RWPE2 (cell line): Measurements from ENCODE around the gene SLIT3.

Experiments
- ATAC-seq: fragments of 200-7000 bp; cut with Tn5 transposase; 3 replicates; pipeline ENCODE4 v1.9.1; 2021; ENCODE audit warnings: low read depth
- DNase-seq: peaks from one replicate; pipeline ENCODE4 v3.0.0-alpha.2; 2020; ENCODE audit warnings: low spot score
- H3K27ac ChIP-seq: fragments of 450-650 bp; 2 replicates; pipeline ENCODE4 v1.5.1; 2017; ENCODE audit warnings: mild to moderate bottlenecking; ENCODE audit not compliant: poor library complexity, severe bottlenecking
- H3K27me3 ChIP-seq: fragments of 250-450 bp; sonication (Bioruptor Pico); 2 replicates; pipeline ENCODE4 v1.5.1; 2021; ENCODE audit warnings: mild to moderate bottlenecking, moderate library complexity; ENCODE audit not compliant: insufficient read depth, poor library complexity, severe bottlenecking
- H3K36me3 ChIP-seq: fragments of 250-450 bp; sonication (Bioruptor Pico); 2 replicates; pipeline ENCODE4 v1.5.1; 2020; ENCODE audit warnings: low read depth, mild to moderate bottlenecking, moderate library complexity
- H3K4me1 ChIP-seq: fragments of 250-450 bp; sonication (Bioruptor Pico); 2 replicates; pipeline ENCODE4 v1.5.1; 2021; ENCODE audit warnings: mild to moderate bottlenecking, moderate library complexity; ENCODE audit not compliant: insufficient read depth, poor library complexity, severe bottlenecking
- H3K4me3 ChIP-seq: fragments of 250-450 bp; sonication (Bioruptor Pico); 2 replicates; pipeline ENCODE4 v1.5.1; 2021; ENCODE audit warnings: mild to moderate bottlenecking, moderate library complexity; ENCODE audit not compliant: severe bottlenecking
- H3K9me3 ChIP-seq: fragments of 250-450 bp; sonication (Bioruptor Pico); 2 replicates; pipeline ENCODE4 v1.5.1; 2021; ENCODE audit warnings: mild to moderate bottlenecking, moderate library complexity; ENCODE audit not compliant: severe bottlenecking
- TF ChIP-seq, protein P1 (sequence below): fragments of 450-650 bp; IDR thresholded peaks from one replicate; pipeline ENCODE4 v1.5.1; 2017; ENCODE audit warnings: mild to moderate bottlenecking, moderate library complexity; ENCODE audit not compliant: poor library complexity, severe bottlenecking

SLIT3 gene

DNA sequence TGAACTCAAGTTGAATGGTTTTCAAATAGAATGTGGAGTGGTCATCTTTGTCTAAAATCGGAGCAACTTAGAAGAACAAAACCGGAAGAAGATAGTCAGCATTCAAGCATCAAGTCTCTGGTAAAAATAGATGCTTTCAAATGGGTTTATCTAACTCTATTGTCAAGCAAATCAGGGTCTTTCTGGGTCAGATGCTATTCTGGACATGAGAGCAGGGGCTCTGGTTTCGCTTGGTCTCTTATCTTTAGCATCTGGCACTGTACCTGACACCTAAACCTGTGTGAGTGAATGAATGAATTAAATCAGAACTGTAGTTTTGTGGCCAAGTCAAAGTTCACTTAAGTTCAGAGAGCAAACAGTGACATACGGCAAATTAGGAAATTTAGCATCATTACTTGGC lies 173.5 kb downstream of the SLIT3 start:
- H3K27me3 ChIP-seq = no peaks in the 10 kb centered on the region
- H3K36me3 ChIP-seq = no peaks in the 10 kb centered on the region
- TF ChIP-seq, protein P1, sequence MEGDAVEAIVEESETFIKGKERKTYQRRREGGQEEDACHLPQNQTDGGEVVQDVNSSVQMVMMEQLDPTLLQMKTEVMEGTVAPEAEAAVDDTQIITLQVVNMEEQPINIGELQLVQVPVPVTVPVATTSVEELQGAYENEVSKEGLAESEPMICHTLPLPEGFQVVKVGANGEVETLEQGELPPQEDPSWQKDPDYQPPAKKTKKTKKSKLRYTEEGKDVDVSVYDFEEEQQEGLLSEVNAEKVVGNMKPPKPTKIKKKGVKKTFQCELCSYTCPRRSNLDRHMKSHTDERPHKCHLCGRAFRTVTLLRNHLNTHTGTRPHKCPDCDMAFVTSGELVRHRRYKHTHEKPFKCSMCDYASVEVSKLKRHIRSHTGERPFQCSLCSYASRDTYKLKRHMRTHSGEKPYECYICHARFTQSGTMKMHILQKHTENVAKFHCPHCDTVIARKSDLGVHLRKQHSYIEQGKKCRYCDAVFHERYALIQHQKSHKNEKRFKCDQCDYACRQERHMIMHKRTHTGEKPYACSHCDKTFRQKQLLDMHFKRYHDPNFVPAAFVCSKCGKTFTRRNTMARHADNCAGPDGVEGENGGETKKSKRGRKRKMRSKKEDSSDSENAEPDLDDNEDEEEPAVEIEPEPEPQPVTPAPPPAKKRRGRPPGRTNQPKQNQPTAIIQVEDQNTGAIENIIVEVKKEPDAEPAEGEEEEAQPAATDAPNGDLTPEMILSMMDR = no peak
- ATAC-seq = no peak
- no peak overlapping the region for H3K4me3 ChIP-seq
- no peak overlapping the region for H3K27ac ChIP-seq
- no peaks in the 10 kb centered on the region for H3K9me3 ChIP-seq
- no peaks in the 10 kb centered on the region for H3K4me1 ChIP-seq
- no peak for DNase-seq

DNA sequence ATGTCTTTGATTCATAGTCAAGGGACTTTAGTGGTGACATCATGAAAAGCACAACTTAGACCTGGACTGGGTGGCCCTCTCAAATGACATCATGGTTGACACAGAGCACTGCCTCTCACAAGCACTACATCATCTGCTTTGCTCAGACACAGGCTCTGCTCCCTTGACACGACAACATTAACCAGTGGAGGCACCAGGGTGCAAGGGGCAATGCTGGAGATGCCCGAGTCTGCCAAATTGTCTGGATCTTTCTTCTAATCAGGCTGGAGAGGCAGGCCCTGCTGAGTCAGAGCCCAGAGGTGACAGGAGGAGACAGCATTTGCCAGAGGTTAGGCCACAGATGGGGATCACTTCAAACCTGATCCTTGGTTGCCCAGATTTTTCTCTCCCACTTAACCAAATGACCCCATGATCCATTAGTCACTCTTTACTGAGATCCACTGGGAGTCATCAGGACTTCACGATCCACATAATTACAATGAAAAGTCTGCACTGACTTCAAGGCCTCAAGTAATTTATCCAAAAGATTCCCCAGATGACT lies 174.4 kb downstream of the SLIT3 start:
- H3K4me3 ChIP-seq = no peak overlapping the region
- no peaks in the 10 kb centered on the region for H3K36me3 ChIP-seq
- no peaks in the 10 kb centered on the region for H3K27me3 ChIP-seq
- no peak overlapping the region for H3K27ac ChIP-seq
- H3K9me3 ChIP-seq = no peaks in the 10 kb centered on the region
- no peaks in the 10 kb centered on the region for H3K4me1 ChIP-seq
- ATAC-seq = no peak
- TF ChIP-seq, protein P1 = no peak
- no peak for DNase-seq

DNA sequence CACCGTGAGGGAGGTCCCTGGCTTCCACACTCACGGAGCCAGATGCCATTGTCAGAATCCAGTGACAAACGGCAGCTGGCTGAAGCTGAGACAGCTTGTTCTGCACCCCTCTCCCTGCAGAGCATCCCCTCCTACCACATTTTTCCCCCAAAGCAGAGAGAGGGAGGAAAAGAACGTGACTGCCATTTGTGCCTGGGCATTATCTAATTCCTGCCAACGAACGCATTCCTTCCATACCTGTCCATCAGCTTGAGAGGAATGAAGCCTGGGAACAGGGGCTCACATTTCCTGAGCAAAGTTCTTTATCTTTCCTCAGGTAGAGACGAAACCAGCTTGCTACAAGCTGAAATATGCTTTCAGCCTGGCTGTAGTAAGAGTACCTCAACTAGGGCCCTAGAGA lies 175.4 kb downstream of the SLIT3 start:
- H3K9me3 ChIP-seq = no peaks in the 10 kb centered on the region
- no peak overlapping the region for H3K4me3 ChIP-seq
- no peak for ATAC-seq

DNA sequence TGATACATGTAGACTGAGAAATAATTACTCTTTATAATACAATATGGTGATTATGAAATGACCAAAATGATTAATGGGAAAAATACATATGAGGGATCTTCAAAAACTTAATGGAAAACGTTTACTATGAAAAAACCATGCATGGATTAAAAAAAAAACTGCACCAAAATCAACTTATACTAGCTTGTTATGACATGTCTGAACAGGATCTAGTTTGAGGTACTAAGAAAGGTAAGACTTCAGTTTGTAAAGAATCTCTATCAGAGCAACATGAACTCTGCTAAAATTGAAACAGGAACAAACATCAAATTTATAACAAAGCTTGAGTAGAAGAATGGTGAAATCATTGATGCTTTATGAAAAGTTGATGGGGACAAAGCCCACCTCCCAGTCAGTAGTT lies 178.0 kb downstream of the SLIT3 start:
- TF ChIP-seq, protein P1 = no peak
- Histone ChIP-seq H3K4me3 (no peak overlapping the region), H3K36me3 (no peaks in the 10 kb centered on the region), H3K27me3 (no peaks in the 10 kb centered on the region), H3K27ac (no peak overlapping the region), H3K9me3 (no peaks in the 10 kb centered on the region), H3K4me1 (no peaks in the 10 kb centered on the region)
- DNase-seq (no peak), ATAC-seq (no peak)

More for the DNA sequence above, 175.4 kb downstream of the SLIT3 start:
- H3K27ac ChIP-seq = no peak overlapping the region
- H3K36me3 ChIP-seq = no peaks in the 10 kb centered on the region
- TF ChIP-seq, protein P1 = no peak
- H3K27me3 ChIP-seq = no peaks in the 10 kb centered on the region
- H3K4me1 ChIP-seq = no peaks in the 10 kb centered on the region
- no peak for DNase-seq

DNA sequence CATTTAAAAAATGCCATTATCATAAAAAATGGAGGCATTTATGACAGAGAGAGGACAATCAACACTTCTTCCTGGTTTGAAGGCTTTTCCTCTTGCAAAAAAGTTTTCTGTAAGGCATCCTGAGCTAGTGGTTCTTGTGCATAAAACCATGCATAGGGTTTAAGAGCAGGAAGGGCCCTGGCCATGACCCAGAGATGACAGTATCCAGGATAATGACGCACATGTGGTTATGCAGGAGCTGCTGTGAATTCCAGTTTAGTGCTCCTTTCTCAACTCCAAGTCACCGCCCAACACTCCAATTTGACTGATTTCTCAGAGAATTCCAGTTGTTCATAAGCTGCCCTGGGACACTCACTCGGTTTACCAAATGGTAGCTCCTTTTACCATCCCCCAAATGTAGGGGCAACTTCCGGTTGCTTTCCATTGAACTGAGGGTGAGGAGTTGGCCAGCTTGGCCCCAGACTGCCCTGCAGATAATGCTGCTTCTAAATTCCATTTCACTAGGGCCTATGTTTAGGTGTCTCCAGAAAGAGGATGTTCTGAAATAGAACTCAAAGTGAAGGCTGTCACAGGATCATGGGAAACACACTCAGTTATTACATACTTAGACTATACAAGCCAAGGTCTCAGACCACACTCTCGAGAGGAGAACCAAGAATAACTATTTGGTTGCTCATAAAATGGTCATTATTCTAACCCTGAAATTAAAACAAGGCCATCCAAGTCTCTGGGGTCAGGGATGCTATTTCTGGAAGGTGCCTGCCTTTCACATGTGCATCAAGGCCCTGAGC lies 179.1 kb downstream of the SLIT3 start:
- no peak for ATAC-seq

More for the DNA sequence above, 179.1 kb downstream of the SLIT3 start:
- Histone ChIP-seq H3K36me3 (no peaks in the 10 kb centered on the region), H3K9me3 (no peaks in the 10 kb centered on the region), H3K27me3 (no peaks in the 10 kb centered on the region), H3K27ac (no peak overlapping the region), H3K4me3 (no peak overlapping the region), H3K4me1 (no peaks in the 10 kb centered on the region)
- DNase-seq = no peak
- TF ChIP-seq, protein P1 = no peak
